ENCODE data around the gene CHRM2.
"Not testable (repeated sequence)": the region's sequence is repeated elsewhere in the genome, so short reads cannot be mapped to it uniquely, and the experiment has no call there.

The CHRM2 gene

DNA sequence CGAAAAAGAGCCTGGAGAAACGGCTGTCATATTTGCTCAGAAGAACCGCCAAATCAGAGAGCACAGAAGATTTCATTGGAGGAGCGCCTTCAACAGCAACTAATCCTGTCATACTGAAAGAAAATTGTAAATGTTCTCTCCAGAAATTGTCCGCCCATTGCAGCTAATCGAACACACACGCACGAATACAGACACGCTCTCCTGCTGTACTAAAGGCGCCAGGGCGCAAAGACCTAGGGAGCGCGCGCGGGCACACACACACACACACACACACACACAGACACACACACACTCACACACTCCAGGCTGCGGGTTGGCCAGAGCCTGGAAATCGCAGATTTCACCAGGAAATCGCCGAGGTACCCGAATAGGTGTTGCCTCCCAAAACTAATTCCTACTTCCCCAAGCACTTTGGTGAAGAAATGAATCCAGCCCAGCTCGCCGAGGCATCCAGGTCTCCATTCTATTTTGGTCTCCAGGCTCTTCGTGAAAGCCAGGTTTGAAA, at the start of gene CHRM2:
CHRM2 (plus strand) TSS at position 157 of the 505 bp plus-strand sequence. CDS start 146,214 bp downstream, outside the sequence.
- DNase-seq (ENCODE audit: low spot score): no peak

DNA sequence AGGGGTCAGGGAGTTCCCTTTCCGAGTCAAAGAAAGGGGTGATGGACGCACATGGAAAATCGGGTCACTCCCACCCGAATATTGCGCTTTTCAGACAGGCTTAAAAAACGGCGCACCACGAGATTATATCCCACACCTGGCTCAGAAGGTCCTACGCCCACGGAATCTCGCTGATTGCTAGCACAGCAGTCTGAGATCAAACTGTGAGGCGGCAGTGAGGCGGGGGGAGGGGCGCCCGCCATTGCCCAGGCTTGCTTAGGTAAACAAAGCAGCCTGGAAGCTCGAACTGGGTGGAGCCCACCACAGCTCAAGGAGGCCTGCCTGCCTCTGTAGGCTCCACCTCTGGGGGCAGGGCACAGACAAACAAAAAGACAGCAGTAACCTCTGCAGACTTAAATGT, 37.1 kb upstream of the CHRM2 start:
- DNase-seq (ENCODE audit: low spot score): not testable (repeated sequence)

DNA sequence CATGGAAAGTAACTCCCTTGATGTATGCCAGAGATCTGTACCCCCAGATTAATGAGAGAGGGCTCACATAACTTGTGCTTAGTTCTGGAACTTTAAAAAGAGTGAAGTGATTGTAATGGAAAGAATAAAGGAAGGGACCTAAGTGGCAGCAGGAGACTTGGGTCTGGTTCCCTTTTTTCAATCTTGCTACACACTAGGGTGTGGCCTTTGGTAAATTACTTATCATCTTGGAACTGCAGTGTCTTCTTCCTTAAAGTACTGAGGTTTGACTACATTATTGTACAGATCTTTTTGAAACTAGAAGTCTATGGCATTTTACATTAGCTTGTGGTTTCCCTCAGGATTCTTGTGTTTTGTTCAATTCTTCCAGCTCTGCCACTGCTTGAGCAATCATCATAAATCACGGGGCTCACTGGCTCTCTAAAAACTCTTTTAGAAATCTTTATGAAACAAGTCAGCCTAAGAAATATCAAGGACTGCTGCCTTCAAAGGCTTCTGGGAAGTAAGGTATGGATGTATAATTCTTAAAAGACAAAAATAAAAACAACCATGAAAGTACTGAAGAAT, 22.5 kb upstream of the CHRM2 start:
- DNase-seq (ENCODE audit: low spot score): no peak

DNA sequence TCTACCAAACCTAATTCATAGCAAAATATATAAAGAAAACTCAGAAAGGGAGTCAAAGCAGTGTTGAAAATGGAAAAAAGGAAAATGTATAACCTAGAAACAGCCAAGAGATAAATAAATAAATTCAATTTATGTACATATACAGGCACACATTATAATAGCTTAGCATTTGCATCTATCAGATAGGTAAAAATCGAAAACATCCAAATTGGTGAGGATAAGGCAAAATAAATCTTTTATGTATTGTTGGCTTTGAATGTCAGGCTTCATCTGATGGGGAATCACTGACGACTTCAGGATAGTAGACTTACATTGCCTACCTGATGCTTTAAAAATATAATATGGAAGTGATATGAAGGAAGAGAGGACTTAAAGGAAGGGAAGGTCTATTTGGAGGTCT, 20.6 kb upstream of the CHRM2 start:
- no peak for DNase-seq (ENCODE audit: low spot score)

DNA sequence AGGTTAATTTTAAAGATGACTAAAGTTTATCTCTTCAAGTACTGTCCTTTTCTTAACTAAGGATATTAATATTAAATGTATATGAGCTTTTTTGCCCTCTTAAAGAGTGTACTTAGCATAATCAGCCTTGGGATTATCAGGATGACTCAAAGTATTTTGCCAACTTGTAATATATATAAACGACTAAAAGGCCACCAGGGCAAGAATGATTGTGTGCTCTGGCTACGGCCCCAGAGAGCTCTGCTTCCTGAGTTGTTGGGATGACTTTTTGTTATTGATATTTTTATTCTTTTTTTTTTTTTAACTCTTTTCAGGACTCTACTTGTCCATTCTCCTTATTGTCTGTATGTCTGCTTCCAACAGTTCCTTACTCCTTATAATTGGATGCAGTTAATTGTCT, 14.8 kb upstream of the CHRM2 start:
- no peak for DNase-seq (ENCODE audit: low spot score)

DNA sequence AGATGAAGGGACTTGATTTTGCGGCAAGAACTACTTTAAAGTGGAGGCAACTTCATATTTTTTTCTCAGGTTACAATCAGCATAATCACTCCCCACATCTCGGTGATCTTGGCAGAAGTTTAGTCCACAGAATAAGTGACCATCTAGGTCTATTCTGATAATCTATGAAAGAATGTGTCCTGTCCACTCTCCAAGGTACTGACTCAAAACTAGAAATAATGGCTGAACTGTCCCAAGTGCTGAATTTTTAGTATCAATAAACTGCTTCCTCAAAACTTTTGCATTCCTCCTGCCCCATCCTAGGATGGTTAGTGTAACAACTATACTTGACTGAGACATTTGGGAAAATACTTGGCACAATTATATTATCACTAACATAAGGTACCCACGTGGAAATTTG, 10.9 kb upstream of the CHRM2 start:
- DNase-seq (ENCODE audit: low spot score): no peak

DNA sequence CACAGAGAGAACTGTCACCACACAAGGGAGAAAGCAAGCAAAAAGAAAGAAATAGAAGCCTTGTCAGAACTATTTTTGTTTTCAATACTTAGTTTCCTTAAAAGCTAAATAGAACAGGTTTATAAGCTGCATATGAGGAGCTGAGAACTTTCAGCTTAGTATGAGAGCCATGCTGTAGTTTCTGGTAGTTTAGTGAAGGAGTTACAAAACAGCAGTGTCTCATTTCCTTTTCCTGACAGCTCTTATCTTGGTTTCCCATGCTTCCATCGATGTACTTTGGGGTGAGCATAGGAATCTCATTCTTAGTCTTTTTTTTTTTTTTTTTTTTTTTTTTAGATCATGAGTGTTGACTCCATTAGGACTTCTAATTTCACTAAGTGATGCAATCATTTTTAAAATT, 8.6 kb upstream of the CHRM2 start:
- DNase-seq (ENCODE audit: low spot score): no peak

DNA sequence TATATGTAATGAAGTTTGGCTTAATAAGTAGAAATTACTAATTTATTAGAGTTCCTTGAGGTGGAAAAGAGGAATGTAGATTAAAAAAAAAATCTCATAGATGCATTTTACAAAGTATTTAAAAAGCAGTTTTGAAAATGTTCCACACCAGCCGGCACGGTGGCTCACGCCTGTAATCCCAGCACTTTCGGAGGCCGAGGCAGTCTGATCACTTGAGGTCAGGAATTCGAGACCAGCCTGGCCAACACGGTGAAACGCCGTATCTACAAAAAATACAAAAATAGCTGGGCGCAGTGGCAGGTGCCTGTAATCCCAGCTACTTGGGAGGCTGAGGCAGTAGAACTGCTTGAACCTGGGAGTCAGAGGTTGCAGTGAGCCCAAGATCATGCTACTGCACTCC, 3.2 kb upstream of the CHRM2 start:
- DNase-seq (ENCODE audit: low spot score): no peak

DNA sequence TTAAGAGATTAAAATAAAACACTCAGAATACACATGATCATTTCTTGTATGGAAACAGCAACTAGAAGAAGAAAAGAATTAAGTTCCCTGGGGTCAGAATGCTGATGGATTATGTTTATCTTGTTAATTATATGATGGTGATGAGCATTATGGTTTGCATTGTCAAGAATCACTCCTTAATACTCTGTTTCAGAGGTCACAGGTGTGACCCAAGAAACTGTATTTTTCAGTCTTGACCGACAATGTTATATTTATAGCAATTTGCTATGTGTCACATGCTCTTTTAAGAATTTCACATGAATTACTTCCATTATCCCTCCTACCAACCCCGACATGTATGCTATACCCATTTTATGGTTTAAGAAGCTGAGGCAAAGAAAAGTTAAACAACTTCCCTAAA, 2.7 kb upstream of the CHRM2 start:
- DNase-seq (ENCODE audit: low spot score): no peak

DNA sequence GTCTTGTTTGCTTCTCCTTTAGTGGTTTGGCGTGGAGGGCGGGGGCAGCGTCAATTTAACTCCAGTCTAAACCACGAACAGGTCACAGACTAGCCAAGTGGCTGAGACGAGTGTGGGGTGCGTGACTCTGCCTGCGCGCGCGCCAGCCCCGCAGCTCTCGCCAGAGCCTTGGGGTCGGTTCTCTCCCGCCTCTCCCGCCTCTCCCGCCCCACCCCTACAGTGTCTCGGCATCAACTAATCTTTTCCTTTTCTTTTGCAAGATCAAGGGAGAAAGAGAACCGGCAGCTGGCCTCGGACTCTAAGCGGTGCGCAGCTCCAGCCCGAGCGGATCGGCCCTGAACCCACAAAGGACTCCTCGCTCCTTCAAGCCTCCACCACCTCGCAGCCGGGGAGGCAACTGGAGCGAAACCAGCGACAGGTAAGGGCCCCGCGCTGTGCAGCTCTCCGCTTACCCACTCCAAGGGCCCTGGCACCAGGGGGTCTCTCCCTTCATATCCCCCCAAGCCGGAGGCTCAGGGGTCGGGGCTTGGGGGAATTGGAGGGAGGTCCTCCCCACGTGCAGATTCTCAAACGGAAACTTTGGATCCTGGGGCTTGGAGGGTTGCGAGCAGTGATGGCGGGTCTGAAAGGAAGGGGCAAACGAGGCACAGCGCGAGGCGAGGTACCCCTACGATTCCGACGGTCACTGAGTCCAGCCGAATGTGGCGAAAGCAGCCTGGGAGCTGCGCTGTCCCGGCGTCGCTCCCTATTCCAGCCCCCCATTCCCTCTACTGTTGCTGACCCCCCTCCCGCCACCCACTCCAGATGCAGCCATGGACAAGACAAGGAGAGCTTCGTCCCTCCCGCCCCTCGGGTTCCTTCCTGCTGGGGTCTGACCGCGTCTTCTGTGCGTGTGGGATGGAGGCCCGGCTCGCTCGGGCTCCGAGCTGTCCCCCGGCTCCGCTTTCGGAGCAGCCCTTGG, 829 bp downstream of the CHRM2 start:
- no peak for DNase-seq (ENCODE audit: low spot score)

DNA sequence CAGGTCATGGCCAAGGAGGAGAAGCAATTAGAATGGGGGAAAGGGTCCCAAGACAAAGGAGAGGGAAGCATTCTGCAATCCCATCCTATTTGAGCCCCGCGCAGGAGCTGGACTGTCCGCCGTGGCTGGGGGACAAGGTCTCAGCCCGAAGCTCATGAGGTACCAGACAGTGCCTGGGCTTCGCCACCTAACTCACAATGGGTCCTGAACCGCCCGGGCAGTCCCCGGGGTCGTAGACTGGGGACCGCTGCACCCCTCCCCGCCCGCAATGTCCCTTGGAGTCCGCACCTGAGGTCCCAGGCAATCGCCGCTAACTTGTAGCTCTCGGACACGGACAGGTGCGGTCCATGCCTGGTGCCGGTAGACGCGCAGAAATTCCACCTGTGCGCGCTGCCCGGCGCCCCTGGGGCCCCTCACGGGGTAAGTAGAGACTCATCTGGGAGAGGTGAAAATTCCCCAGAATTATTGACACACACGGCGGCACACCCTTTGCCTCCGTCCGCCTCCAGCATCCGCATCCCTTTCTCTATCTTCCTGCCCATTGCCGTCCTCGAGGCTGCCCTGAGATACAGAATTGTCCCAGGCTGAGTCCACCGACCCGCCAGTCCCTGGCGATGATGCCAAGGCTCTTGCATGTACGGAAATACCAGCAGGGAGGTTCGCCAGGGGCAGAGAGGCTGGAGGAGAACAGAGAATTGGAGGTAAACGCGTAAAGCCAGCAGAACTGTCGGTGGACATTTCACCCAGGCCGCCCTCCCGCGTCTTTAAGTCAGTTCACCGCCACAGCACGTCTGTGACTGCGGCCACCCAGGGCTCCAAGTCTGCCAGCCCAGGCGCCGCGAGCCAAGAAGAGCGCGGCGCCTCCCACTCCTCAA, 1.8 kb downstream of the CHRM2 start:
- no peak for DNase-seq (ENCODE audit: low spot score)

DNA sequence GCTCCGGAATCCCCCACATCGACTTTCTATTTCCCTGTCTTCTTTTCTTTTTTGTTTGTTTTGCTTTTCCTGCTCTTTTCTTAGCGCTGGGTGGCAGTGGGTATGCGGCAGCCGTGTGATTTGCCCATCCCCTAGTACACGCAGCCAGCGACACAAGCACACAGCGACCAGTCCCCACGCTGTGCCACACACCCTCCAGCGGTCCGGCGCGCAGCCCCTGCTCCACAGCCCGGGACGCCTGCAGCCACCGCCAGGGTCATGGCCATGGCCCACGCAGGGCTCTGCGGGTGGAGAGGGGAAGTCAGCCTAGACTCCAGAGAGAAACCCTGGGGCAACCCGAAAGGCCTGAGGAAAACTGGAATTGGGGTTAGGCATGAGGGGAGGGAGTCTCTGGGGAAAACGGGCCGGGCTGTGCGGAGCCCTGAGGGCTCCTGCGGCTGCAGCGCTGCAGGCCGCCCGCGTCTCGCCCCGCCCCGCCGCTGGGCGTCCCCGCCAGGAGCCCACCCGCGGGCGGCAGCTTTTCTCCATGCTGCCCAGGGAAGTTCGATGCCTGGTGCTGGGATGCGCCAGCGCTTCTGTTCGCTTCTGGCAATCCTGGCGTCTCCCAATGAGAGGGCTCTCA, 2.5 kb downstream of the CHRM2 start:
- no peak for DNase-seq (ENCODE audit: low spot score)

DNA sequence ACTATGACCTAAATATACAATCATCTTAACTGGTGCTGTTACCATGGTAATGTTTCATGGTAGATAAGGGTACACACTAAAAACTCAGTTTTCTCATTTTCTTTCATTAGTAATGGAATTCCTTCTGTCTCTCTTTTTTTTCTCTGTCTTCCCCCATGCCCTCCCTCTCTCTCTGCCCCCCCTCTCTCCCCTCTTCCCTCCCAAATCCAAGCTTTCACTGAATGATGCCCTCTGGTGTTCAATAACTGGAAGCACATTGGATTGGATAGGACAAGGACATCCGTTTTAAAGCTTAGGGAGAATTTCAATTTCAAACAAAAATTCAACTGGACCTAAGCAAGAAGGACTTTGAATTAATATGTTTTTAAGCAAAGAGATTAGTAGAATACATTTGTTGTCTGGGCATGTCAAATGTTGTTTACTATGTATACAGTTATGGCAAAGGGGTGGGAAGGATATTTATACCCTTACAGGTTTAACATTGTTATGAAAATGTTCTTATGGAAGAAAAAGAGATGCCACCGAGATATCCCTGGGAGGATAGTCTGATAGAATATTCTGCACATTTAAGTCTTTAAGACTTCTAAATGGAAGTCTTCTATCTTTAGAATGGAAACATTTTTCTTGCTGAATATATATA, 6.1 kb downstream of the CHRM2 start:
- no peak for DNase-seq (ENCODE audit: low spot score)

DNA sequence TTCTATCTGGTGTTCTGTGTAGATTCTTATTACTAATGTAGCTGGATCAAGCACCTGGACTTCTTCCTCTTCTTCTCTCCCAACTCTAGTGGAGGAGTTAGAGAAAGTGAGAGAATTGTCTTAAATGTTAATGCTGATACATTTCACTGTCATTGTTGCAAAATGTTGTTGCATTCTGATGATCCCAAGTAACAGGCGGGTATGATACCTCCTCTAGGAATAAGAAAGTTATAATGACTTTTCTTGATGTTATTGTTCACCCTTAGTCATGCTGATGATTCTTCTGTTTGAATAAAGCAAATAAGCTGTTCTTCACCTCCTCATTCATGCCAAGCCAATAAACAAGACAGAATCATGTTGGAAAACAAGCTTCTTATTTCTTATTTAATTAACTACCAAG, 9.1 kb downstream of the CHRM2 start:
- DNase-seq (ENCODE audit: low spot score): no peak

DNA sequence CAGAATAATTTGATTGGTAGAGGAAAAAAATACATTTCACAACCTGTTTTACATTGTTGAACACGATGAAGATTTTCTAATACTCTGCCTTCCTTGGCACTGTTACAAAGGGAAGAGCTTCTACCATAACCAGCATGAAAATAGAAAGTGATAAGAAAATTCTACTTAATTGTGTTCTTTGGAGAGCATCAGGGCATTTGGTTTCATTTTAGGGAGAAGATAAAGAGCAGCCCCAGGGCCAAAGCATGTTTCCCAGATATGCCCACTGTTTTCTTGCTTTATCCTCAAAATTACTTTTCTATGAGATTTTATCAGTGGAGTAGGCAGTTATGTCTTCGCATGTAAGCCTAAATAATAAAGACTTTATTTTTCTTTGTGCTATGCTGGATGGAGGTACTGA, 9.5 kb downstream of the CHRM2 start:
- no peak for DNase-seq (ENCODE audit: low spot score)

DNA sequence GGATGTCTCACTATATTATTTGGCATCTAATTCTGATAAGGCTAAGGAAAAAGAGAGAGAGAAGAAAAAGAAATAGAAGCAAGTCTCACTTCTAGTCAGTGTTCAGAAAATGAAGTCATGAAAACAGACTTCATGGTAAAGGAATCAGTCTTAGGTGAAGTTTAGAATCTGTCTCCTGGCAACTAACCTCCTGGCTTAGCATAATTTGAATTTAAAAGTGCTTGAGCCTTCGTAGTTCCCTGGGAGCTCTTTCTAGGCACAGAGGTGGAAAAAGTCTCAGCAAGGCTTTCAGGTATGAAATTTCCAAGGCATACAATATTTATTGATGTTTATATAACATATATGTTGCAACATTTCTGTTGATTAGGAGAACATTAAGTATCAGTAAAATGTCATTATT, 10.4 kb downstream of the CHRM2 start:
- no peak for DNase-seq (ENCODE audit: low spot score)

DNA sequence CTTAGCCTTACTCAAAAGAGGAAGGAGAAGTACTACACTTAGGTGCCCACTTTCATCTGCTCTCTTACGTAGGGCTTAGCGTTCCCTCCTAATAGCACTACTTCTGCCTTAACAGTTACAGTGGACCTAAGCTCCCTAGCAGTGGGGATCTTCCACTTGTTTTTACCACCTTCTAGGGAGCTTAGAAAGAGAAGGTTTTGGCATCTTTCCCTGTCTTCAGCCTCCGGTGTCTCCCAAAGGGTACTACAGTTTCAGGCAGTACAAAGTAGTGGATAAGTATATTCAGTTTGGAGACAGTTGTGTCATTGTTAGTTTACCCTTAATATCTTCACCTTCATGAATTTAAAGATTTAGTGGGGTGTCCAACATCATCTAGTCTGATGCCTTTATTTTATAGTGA, 14.6 kb downstream of the CHRM2 start:
- DNase-seq (ENCODE audit: low spot score): no peak

DNA sequence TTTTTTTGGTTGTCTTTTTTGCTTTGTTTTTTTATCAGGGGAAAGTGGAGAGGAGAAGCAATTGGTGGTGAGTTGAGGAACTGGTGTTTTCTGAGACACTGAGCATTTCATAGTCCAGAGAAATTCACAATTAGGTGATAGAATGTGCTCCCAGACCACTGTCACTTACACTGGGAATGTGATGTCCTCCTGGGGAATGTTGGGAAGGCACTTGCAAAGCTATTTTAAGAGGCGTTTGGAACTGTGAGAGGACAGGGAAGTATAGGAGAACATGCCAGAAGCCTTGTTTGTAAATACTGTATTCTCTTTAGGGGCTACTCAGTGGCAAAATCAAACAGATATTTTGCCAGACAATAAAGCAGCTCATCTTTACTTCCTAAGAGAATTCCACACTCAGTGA, 16.0 kb downstream of the CHRM2 start:
- DNase-seq (ENCODE audit: low spot score): no peak

DNA sequence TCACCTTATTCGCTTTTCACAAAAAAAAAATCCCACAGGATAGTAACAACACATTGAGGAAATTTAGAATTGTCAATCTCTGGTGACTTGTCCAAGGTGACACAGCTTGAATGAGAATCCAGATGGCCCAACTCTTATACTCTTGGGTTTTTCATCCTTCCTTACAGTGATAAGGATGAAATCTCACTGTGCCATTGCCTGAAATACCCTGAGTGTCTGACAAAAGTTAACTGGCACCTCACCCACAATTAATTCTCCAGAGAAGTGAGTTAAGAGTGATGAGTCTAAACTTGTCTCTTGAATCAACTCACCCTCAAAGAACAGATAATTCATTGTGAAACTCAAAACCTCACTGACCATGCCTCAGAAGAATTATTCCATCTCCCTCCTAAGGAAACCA, 18.9 kb downstream of the CHRM2 start:
- no peak for DNase-seq (ENCODE audit: low spot score)

DNA sequence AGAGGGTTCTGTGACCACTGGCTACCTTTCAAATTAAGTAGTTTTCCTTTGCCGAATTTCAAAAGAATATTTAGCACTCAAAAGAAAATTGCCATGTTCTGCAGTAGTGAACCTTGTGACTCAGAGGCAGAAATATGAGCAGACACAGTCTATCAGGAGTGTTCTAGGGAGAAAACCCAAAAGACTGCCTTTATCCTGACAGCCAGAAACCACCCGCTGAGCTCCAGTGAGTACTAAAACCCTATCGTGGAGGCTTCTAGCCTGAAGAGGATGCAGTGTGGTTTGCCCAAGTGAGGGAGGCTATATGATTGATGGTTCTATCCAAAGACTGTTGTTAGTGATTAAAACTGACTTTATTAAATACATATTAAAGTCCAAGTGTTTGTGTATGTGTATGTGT, 21.9 kb downstream of the CHRM2 start:
- DNase-seq (ENCODE audit: low spot score): no peak

DNA sequence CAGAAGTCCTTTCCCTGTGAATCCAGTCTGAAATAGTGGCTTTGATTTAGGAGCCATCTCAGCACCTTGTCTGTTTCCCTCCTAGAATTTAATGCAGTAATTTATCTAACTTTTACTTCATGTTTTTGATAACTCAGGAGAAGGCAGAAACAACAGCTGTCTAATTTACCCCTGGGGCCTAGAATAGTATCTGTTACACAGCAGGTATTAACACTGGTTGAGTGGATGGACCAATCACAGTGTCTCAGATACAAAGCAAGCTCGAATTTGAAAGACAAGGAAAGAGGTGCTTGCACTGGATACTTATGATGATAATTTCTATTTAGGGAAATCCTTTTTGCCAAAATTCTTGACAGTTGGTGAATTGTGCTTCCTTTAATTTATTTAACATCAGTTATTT, 23.4 kb downstream of the CHRM2 start:
- no peak for DNase-seq (ENCODE audit: low spot score)

DNA sequence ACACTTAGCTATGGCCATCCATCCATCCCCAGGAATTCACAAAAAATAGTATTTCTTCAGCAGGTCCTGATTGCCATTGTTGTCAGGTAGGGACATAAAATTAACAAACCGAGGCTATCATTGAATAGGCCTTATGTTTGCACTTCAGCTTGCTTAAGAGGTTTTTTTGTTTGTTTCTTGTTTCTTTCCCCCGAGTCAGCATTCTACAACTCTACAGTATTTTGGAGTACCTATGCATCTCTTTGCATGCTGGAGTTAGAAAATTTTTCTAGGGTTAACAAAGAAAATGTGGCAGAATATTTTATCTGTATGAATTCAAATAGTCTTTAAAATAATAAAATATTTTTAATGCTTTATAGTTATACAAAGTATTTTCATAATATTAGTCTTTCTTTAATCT, 26.3 kb downstream of the CHRM2 start:
- no peak for DNase-seq (ENCODE audit: low spot score)

Measured in hematopoietic multipotent progenitor cell treated with erythropoietin and hydrocortisone succinate and interleukin-3 and kit ligand, for 17 days (in vitro differentiated cells).